ENCODE data around the gene NRDE2. TPM values are rescaled to one million over a fixed set of nuclear protein-coding genes. Genes with fewer than 3 reads are reported as not detected.
A peak's percentile ranks its signal among the peaks of the same experiment; 100 is the strongest.

Gene NRDE2
- total and polyA plus RNA-seq, 5 experiments from 2014 or later, result 5.5 to 36.8 (median 10.2) TPM

GRCh38 chr14:90290337-90291011 lies 41.3 kb downstream of the NRDE2 start:
- POLR2A ChIA-PET, result interaction anchor here (0.5 kb wide), 1 partner anchor 331 kb away, joined by 4 read pairs; no protein-coding TSS in a partner anchor
- Mint-ChIP-seq H3K36me3 (peaks cover 0 to 83% (median 30%) of the 10 kb centered on the region in 3 donors), H3K27ac (no peak overlapping the region)

DNA sequence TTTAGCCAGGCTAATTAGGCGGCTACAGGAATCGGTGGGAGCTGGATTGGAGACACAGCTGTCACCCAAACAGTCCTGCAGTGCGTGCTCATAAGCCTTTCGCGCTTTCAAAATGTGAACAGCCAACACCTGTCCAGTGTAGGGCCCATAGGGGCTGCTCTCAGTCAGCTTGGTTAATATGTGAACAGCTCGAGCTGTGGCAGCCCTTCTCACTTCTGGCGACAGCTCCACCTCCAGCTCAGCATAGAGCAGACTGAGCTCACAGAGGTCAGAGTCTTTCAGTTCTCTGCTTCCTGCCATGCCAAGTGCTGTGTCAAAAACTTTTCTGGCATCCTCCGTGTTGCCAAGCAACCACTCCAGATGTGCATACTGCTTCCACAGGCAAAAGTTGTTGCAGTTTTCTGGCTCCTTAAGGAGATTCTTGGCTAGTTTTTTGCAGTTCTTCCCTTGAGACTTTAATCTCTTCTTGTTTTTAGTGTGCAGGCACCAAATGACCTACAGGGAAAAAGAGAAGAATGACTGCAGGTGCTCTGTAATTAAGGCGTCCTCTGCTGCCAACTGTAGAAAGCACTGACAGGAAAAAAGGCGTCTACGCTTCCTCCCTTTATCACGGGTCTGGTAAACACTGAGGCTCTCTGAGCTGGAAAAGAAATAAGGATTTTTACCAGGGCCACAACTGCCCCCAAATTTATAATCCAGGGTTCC lies 42.9 kb downstream of the NRDE2 start:
- H3K4me1 Mint-ChIP-seq, result peaks cover 0 to 5% (median 0%) of the 10 kb centered on the region in 4 donors
- POLR2A ChIA-PET, result no interaction called here
- H3K27ac Mint-ChIP-seq, result peak overlapping the region in 1 of 10 donors; percentile 1
- DNase-seq, result no peak
- H3K4me3 Mint-ChIP-seq, result no peak overlapping the region
- no peak for ATAC-seq
- H3K27me3 Mint-ChIP-seq, result no peaks in the 10 kb centered on the region
- H3K36me3 Mint-ChIP-seq, result peaks cover 0 to 83% (median 24%) of the 10 kb centered on the region in 3 donors
- H3K9me3 Mint-ChIP-seq, result no peaks in the 10 kb centered on the region

More at GRCh38 chr14:90290337-90291011, 41.3 kb downstream of the NRDE2 start:
- Mint-ChIP-seq H3K4me3 (no peak overlapping the region), H3K4me1 (peaks cover 0 to 5% (median 0%) of the 10 kb centered on the region in 4 donors), H3K27me3 (no peaks in the 10 kb centered on the region), H3K9me3 (no peaks in the 10 kb centered on the region)
- no peak for ATAC-seq
- DNase-seq, result no peak

DNA sequence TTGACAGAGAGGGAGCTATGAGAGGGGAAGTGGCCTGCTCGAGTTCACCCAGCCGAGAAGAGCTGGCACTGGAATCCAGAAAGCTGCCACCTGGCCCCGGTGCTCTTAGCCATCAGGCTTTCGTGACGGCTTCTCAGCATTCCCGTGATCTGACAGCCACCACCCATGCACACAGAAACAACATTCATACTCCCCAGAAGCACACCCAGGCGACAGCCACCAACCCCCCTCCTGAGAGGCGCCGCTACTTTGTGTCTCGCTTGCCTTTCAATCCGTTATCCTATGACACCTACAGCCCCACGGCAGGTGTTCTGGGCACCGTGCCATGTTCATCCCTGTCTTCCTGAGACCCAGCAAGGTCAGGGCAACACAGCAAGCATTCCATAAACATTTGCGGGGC lies 44.0 kb downstream of the NRDE2 start:
- Mint-ChIP-seq H3K27me3 (no peaks in the 10 kb centered on the region), H3K4me3 (no peak overlapping the region), H3K4me1 (peaks cover 0 to 5% (median 0%) of the 10 kb centered on the region in 4 donors), H3K27ac (peak overlapping the region in 1 of 10 donors; percentile 56), H3K36me3 (peaks cover 0 to 88% (median 24%) of the 10 kb centered on the region in 3 donors), H3K9me3 (no peaks in the 10 kb centered on the region)
- POLR2A ChIA-PET, result no interaction called here
- ATAC-seq, result no peak
- DNase-seq, result no peak

DNA sequence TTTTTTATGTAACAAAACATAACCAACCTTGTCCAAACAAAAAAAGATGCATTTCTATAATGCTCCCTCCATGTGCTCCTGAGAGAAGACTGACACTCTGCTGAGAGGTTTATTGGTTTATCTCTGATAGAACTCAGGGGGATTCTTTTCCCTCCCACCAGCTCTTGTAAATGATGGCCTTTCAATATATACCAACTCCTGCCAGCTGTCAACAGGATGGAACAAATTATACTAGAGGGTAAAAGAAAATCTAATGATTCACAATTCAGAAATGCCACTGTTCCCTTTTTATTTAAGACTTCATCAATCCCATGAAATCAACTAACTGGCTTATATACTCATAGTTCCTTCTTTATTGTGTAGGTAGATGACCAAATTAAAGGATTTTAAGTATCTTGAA lies 50.0 kb downstream of the NRDE2 start:
- Mint-ChIP-seq H3K4me1 (no peaks in the 10 kb centered on the region), H3K36me3 (peaks cover 0 to 76% (median 9%) of the 10 kb centered on the region in 3 donors), H3K27ac (peak overlapping the region in 3 of 10 donors; percentile 8 to 43 (median 41)), H3K4me3 (no peak overlapping the region), H3K9me3 (no peaks in the 10 kb centered on the region), H3K27me3 (no peaks in the 10 kb centered on the region)
- POLR2A ChIA-PET, result no interaction called here
- DNase-seq (no peak), ATAC-seq (no peak)

- POLR2A ChIA-PET, result no interaction called here
- DNase-seq (no peak), ATAC-seq (no peak)
- no peak overlapping the region for H3K4me3 Mint-ChIP-seq
- H3K27ac Mint-ChIP-seq, result peak overlapping the region in 1 of 10 donors; percentile 8
- H3K36me3 Mint-ChIP-seq, result peaks cover 0 to 76% (median 10%) of the 10 kb centered on the region in 3 donors
- H3K27me3 Mint-ChIP-seq, result no peaks in the 10 kb centered on the region
- H3K4me1 Mint-ChIP-seq, result peaks cover 0 to 3% (median under 1%) of the 10 kb centered on the region in 4 donors
- no peaks in the 10 kb centered on the region for H3K9me3 Mint-ChIP-seq
These were observed 50.5 kb downstream of the NRDE2 start for GRCh38 chr14:90281261-90281660.

- ATAC-seq (no peak), DNase-seq (no peak)
- H3K9me3 Mint-ChIP-seq, result no peaks in the 10 kb centered on the region
- no peaks in the 10 kb centered on the region for H3K27me3 Mint-ChIP-seq
- POLR2A ChIA-PET, result no interaction called here
- H3K36me3 Mint-ChIP-seq, result peaks cover 0 to 77% (median 8%) of the 10 kb centered on the region in 3 donors
- H3K4me3 Mint-ChIP-seq, result no peak overlapping the region
- H3K27ac Mint-ChIP-seq, result peak overlapping the region in 1 of 10 donors; percentile 74
- H3K4me1 Mint-ChIP-seq, result peaks cover 0 to 6% (median 2%) of the 10 kb centered on the region in 4 donors
These were observed 51.6 kb downstream of the NRDE2 start for GRCh38 chr14:90280096-90280495.

DNA sequence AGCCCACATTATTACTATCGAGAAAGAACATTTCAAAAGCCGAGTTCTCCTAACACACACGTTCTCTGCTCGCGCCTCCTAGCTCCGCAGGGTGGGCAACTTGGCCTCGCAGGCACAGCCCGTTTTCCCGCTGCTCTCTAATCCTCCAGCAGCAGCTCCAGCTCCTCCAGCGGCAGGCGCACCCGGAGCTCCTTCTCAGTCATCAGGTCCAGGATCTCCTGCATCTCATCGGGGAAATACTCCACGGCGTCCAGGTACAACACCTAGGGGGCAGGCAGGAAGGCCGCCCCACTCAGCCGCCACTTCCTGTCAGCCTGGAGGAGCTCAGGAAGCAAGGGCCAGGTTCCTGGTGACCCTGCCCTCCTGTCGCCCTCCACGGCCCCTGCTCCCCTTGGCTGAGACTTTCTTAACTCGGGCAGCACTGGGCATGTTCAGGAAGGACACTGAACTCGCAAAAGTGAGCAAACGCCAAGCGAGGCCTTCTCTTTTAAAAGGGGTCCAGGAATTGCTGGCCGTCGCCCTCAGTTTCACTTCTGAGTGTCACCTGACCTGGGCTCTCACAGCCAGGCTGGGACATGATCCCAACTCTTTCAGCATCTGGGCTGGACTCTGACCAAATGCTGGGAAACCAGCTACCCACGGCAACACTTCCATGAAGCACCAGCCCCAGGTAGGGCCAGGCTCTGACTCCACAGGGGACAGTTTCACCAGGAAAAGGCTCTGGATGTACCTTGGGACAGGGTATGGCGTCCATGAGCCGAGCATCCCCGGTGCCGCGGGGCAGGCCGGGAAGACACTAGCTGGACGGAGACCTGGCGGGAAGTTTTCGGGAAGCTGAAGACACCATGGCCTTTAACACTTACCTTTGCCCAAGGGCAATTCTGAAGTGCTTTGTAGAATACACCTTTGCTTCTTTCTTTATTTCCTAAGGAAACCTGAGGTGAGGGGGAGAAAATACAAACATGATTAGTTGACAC lies 53.3 kb downstream of the NRDE2 start:
- no peak for ATAC-seq
- H3K27ac Mint-ChIP-seq, result no peak overlapping the region
- peaks cover 0 to 77% (median 8%) of the 10 kb centered on the region in 3 donors for H3K36me3 Mint-ChIP-seq
- POLR2A ChIA-PET, result interaction anchor here (0.6 kb wide), 1 partner anchor 49 kb away, joined by 3 read pairs; no protein-coding TSS in a partner anchor
- H3K4me1 Mint-ChIP-seq, result peaks cover 0 to 12% (median 9%) of the 10 kb centered on the region in 4 donors
- H3K9me3 Mint-ChIP-seq, result no peaks in the 10 kb centered on the region
- no peak overlapping the region for H3K4me3 Mint-ChIP-seq
- no peak for DNase-seq
- H3K27me3 Mint-ChIP-seq, result no peaks in the 10 kb centered on the region

- Mint-ChIP-seq H3K27ac (no peak overlapping the region), H3K4me3 (no peak overlapping the region), H3K27me3 (no peaks in the 10 kb centered on the region), H3K4me1 (peaks cover 0 to 12% (median 9%) of the 10 kb centered on the region in 4 donors), H3K36me3 (peaks cover 0 to 76% (median 8%) of the 10 kb centered on the region in 3 donors), H3K9me3 (no peaks in the 10 kb centered on the region)
- no peak for DNase-seq
- ATAC-seq, result no peak
- POLR2A ChIA-PET, result no interaction called here
These were observed 54.1 kb downstream of the NRDE2 start for GRCh38 chr14:90277581-90278198.

DNA sequence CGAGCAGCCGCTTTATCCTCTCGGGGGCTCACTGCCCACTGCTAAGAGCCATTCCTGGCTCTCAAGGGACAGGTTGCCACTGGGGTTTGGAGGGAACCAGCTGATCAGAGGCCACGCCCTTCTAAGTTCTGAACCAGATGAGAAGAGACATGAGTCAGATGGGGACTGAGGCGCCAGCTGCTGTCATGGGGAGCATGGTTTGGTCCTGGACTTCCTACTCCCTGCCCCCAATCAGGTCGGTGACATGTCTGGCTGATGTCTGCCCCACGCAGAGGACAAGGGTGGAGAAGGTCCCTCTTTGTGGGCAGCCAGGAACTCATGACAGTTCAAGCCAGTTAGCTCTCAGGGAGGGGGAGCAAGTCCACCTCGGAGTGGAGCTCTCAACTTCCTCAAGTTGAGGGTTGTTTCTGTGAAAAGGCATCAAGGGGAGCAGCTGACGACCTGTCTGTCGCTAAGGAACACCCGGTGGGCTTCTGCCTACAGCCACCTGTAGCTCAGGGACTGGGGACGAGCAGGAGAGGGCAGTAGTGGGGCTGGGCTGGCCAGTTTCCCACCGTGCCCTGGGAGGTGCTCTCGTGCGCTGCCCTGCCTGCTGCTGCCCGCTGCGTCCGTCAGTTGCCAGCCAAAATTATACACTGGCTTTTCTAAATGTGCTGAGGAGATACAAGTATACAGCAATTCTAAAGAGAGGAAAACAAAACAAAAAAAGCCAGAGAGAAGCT lies 54.9 kb downstream of the NRDE2 start:
- peak overlapping the region in 3 of 10 donors; percentile 32 to 67 (median 44) for H3K27ac Mint-ChIP-seq
- H3K9me3 Mint-ChIP-seq, result no peaks in the 10 kb centered on the region
- H3K36me3 Mint-ChIP-seq, result peaks cover 0 to 76% (median 8%) of the 10 kb centered on the region in 3 donors
- H3K4me3 Mint-ChIP-seq, result no peak overlapping the region
- DNase-seq (no peak), ATAC-seq (no peak)
- POLR2A ChIA-PET, result no interaction called here
- no peaks in the 10 kb centered on the region for H3K27me3 Mint-ChIP-seq
- peaks cover 0 to 12% (median 9%) of the 10 kb centered on the region in 4 donors for H3K4me1 Mint-ChIP-seq

- peaks cover 0 to 78% (median 13%) of the 10 kb centered on the region in 3 donors for H3K36me3 Mint-ChIP-seq
- POLR2A ChIA-PET, result no interaction called here
- no peak for DNase-seq
- no peaks in the 10 kb centered on the region for H3K27me3 Mint-ChIP-seq
- H3K4me1 Mint-ChIP-seq, result peaks cover 0 to 12% (median 9%) of the 10 kb centered on the region in 4 donors
- ATAC-seq, result no peak
- peak overlapping the region in 7 of 10 donors; percentile 31 to 81 (median 53) for H3K27ac Mint-ChIP-seq
- no peak overlapping the region for H3K4me3 Mint-ChIP-seq
- no peaks in the 10 kb centered on the region for H3K9me3 Mint-ChIP-seq
These were observed 55.9 kb downstream of the NRDE2 start for GRCh38 chr14:90275820-90276219.

GRCh38 chr14:90275458-90275814 lies 56.3 kb downstream of the NRDE2 start:
- DNase-seq (no peak), ATAC-seq (no peak)
- peaks cover 0 to 12% (median 9%) of the 10 kb centered on the region in 4 donors for H3K4me1 Mint-ChIP-seq
- peaks cover 0 to 80% (median 13%) of the 10 kb centered on the region in 3 donors for H3K36me3 Mint-ChIP-seq
- no peaks in the 10 kb centered on the region for H3K9me3 Mint-ChIP-seq
- POLR2A ChIA-PET, result interaction anchor here (0.9 kb wide), 1 partner anchor 19 kb away, joined by 3 read pairs; the partner anchor contains the start of gene PSMC1
- no peaks in the 10 kb centered on the region for H3K27me3 Mint-ChIP-seq
- H3K27ac Mint-ChIP-seq, result peak overlapping the region in 9 of 10 donors; percentile 45 to 81 (median 66)
- H3K4me3 Mint-ChIP-seq, result no peak overlapping the region
